B cell (primary cell): ENCODE results near the gene RASGEF1B.

ENCODE experiments used
- EZH2 ChIP-seq: IDR thresholded peaks from 2 replicates; pipeline ENCODE4 v1.6.1; 2012; ENCODE audit warnings: borderline replicate concordance, low read depth, mild to moderate bottlenecking, moderate library complexity, low read length; ENCODE audit not compliant: insufficient read depth, poor library complexity, severe bottlenecking
- TF ChIP-seq, protein P1 (sequence below): fragments of 200-600 bp; IDR thresholded peaks from one replicate; pipeline ENCODE4 v1.8.0; 2022; ENCODE audit warnings: antibody characterized with exemption, mild to moderate bottlenecking

GRCh38 chr4:81509191-81509590 lies 37.5 kb upstream of the RASGEF1B start:
- TF ChIP-seq, protein P1, sequence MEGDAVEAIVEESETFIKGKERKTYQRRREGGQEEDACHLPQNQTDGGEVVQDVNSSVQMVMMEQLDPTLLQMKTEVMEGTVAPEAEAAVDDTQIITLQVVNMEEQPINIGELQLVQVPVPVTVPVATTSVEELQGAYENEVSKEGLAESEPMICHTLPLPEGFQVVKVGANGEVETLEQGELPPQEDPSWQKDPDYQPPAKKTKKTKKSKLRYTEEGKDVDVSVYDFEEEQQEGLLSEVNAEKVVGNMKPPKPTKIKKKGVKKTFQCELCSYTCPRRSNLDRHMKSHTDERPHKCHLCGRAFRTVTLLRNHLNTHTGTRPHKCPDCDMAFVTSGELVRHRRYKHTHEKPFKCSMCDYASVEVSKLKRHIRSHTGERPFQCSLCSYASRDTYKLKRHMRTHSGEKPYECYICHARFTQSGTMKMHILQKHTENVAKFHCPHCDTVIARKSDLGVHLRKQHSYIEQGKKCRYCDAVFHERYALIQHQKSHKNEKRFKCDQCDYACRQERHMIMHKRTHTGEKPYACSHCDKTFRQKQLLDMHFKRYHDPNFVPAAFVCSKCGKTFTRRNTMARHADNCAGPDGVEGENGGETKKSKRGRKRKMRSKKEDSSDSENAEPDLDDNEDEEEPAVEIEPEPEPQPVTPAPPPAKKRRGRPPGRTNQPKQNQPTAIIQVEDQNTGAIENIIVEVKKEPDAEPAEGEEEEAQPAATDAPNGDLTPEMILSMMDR = no peak
- TF ChIP-seq EZH2 = no peak
